CD14-positive monocyte (primary cell): ENCODE results near the gene MLEC. TPM values are rescaled to one million over a fixed set of nuclear protein-coding genes. Genes with fewer than 3 reads are reported as not detected.
A peak's percentile ranks its signal among the peaks of the same experiment; 100 is the strongest.

Experiments used
- DNase-seq, 3 donors: peaks; one replicate each; pipeline ENCODE4 v3.0.0-alpha.2; 2011 to 2022
- H2AFZ ChIP-seq: 2 replicates; pipeline ENCODE4 v1.6.0; 2012; ENCODE audit warnings: mild to moderate bottlenecking, low read depth, low read length, inconsistent platforms; ENCODE audit not compliant: insufficient read depth, poor library complexity, severe bottlenecking
- H3K27ac ChIP-seq, 2 donors: 1 replicate in 1 of 2; 2 replicates in 1 of 2; pipeline ENCODE4 v1.5.1; 2012 to 2013; ENCODE audit warnings: low read length in 2 of 2, control low read depth in 1 of 2, inconsistent platforms in 1 of 2, low read depth in 1 of 2, mild to moderate bottlenecking in 1 of 2
- H3K27me3 ChIP-seq, 2 donors: one replicate each; pipeline versions ENCODE4 v1.6.0 to v1.6.1; 2011 to 2013; ENCODE audit warnings: low read length in 2 of 2; ENCODE audit not compliant: control insufficient read depth in 2 of 2, insufficient read depth in 2 of 2
- H3K36me3 ChIP-seq, 2 donors: replicated peaks in 1 of 2; 1 replicate in 1 of 2; 2 replicates in 1 of 2; pipeline versions ENCODE4 v1.5.1 to v1.6.1; 2012 to 2013; ENCODE audit warnings: low read length in 2 of 2, control low read depth in 1 of 2, inconsistent platforms in 1 of 2, mild to moderate bottlenecking in 1 of 2; ENCODE audit not compliant: insufficient read depth in 2 of 2, control insufficient read depth in 1 of 2
- H3K4me1 ChIP-seq, 2 donors: 1 replicate in 1 of 2; 2 replicates in 1 of 2; pipeline versions ENCODE4 v1.5.1 to v1.6.1; 2012 to 2013; ENCODE audit warnings: low read length in 2 of 2, control low read depth in 1 of 2, inconsistent platforms in 1 of 2, mild to moderate bottlenecking in 1 of 2, moderate library complexity in 1 of 2; ENCODE audit not compliant: insufficient read depth in 2 of 2, control insufficient read depth in 1 of 2
- H3K4me2 ChIP-seq: replicated peaks from 2 replicates; pipeline ENCODE3; 2012; ENCODE audit warnings: low read length, moderate library complexity, mild to moderate bottlenecking; ENCODE audit not compliant: poor library complexity, severe bottlenecking; ENCODE audit errors: extremely low read depth
- H3K4me3 ChIP-seq, 3 experiments: fragments of 200-600 bp in 1 of 3; sonication (generic) in 1 of 3; replicated peaks in 1 of 3; 1 replicate in 2 of 3; 2 replicates in 1 of 3; pipeline ENCODE4 v1.5.1; 2011 to 2013; ENCODE audit warnings: low read length in 3 of 3, mild to moderate bottlenecking in 3 of 3, control low read depth in 2 of 3, low read depth in 2 of 3, inconsistent platforms in 1 of 3, moderate library complexity in 1 of 3
- H3K79me2 ChIP-seq: 2 replicates; pipeline ENCODE4 v1.6.0; 2012; ENCODE audit warnings: mild to moderate bottlenecking, control low read depth, inconsistent platforms, low read length, moderate library complexity; ENCODE audit not compliant: insufficient read depth
- H3K9ac ChIP-seq: 2 replicates; pipeline ENCODE4 v1.6.0; 2017; ENCODE audit warnings: low read length, mild to moderate bottlenecking; ENCODE audit not compliant: insufficient read depth, poor library complexity, severe bottlenecking
- H3K9me3 ChIP-seq, 2 donors: replicated peaks in 1 of 2; 1 replicate in 1 of 2; 2 replicates in 1 of 2; pipeline versions ENCODE4 v1.5.1 to v1.6.1; 2012 to 2013; ENCODE audit warnings: low read length in 2 of 2, control low read depth in 1 of 2; ENCODE audit not compliant: control insufficient read depth in 1 of 2, insufficient read depth in 1 of 2
- H4K20me1 ChIP-seq: 2 replicates; pipeline ENCODE4 v1.6.0; 2012; ENCODE audit warnings: mild to moderate bottlenecking, low read length, control low read depth, moderate library complexity; ENCODE audit not compliant: insufficient read depth
- H3K27ac Mint-ChIP-seq, 7 donors: one replicate each; pipeline ENCODE4 v1.8.0; 2020; ENCODE audit warnings: mild to moderate bottlenecking in 7 of 7, mixed read lengths in 7 of 7, moderate library complexity in 6 of 7, inconsistent platforms in 2 of 7
- H3K27me3 Mint-ChIP-seq, 3 donors: one replicate each; pipeline ENCODE4 v1.8.0; 2021 to 2022; ENCODE audit warnings: low read depth in 3 of 3, mild to moderate bottlenecking in 3 of 3, mixed read lengths in 3 of 3, moderate library complexity in 3 of 3, inconsistent platforms in 1 of 3
- H3K36me3 Mint-ChIP-seq, 2 donors: one replicate each; pipeline ENCODE4 v1.8.0; 2020; ENCODE audit warnings: mixed read lengths in 2 of 2, inconsistent platforms in 1 of 2, mild to moderate bottlenecking in 1 of 2
- H3K4me1 Mint-ChIP-seq: one replicate; pipeline ENCODE4 v1.8.0; 2020; ENCODE audit warnings: mild to moderate bottlenecking, mixed read lengths
- H3K4me3 Mint-ChIP-seq, 2 donors: one replicate each; pipeline ENCODE4 v1.8.0; 2020; ENCODE audit warnings: mild to moderate bottlenecking in 2 of 2, mixed read lengths in 2 of 2, moderate library complexity in 1 of 2
- H3K9me3 Mint-ChIP-seq, 7 donors: one replicate each; pipeline ENCODE4 v1.8.0; 2020 to 2022; ENCODE audit warnings: mixed read lengths in 7 of 7, mild to moderate bottlenecking in 6 of 7, moderate library complexity in 6 of 7, inconsistent platforms in 2 of 7
- WGBS: methylation state at CpG from one replicate; pipeline ENCODE4 v1.1.5; 2013; ENCODE audit warnings: missing lambda C conversion rate; ENCODE audit not compliant: insufficient coverage; 5-methylcytosine and 5-hydroxymethylcytosine counted together
- intact Hi-C, 2 donors: fragments of 100-400 bp; cut with micrococcal nuclease; formaldehyde crosslinking; loops; one replicate each; pipeline versions ENCODE4 v1.15.0 to v1.15.1; 2023
- polyA plus RNA-seq, 3 donors: library from polyadenylated mRNA; depleted of rRNA in 1 of 3; unstranded in 2 of 3; stranded (reverse) in 1 of 3; fragments of 300-500 nt in 2 of 3; fragments of >200 nt in 1 of 3; fragmentation: Illumina TruSeq in 2 of 3; gene quantifications; 1 replicate in 2 of 3; 2 replicates in 1 of 3; pipeline ENCODE4 v1.2.3, GENCODE V29; 2012 to 2021
- TF ChIP-seq, protein P1 (sequence below): fragments of 200-600 bp; IDR thresholded peaks from one replicate; pipeline ENCODE4 v1.8.0; 2022; ENCODE audit warnings: antibody characterized with exemption, mild to moderate bottlenecking

The MLEC gene
- polyA plus RNA-seq, 3 donors, result 10.9 to 79.5 (median 65.3) TPM

DNA sequence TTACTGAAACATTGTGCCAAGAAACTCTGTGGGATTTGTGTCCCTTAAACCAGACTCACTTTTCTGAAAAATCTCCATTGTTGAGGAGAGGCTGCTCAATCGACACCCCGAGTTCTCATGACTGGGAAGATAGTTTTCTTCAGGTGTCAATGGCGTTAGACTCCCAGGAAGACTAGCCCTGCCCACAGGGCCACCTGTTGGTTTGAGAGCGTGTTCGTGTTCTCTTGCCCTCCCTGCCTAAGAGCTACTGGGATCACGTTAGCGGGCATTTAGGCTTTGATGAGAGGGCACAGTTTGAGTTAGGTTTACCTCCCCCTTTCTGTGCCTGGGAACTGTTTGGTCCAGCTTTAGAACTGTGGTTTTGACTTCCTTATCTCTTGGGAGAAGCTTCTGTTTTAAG lies 12.6 kb downstream of the MLEC start:
- Histone ChIP-seq H3K4me1 (peaks cover 21 to 25% of the 10 kb centered on the region in 2 donors), H2AFZ (no peak overlapping the region), H3K4me2 (peak overlapping the region; percentile 51), H3K9me3 (no peaks in the 10 kb centered on the region), H3K36me3 (peaks cover 52 to 79% of the 10 kb centered on the region in 2 donors), H3K79me2 (peaks cover 22% of the 10 kb centered on the region), H3K27me3 (no peaks in the 10 kb centered on the region), H4K20me1 (no peaks in the 10 kb centered on the region), H3K4me3 (no peak overlapping the region), H3K27ac (peak overlapping the region; percentile 67 to 86), H3K9ac (no peak overlapping the region)
- H3K4me3 Mint-ChIP-seq, result no peak overlapping the region
- intact Hi-C loops, result no loop called here
- no peaks in the 10 kb centered on the region for H3K27me3 Mint-ChIP-seq
- no peaks in the 10 kb centered on the region for H3K9me3 Mint-ChIP-seq
- TF ChIP-seq, protein P1, sequence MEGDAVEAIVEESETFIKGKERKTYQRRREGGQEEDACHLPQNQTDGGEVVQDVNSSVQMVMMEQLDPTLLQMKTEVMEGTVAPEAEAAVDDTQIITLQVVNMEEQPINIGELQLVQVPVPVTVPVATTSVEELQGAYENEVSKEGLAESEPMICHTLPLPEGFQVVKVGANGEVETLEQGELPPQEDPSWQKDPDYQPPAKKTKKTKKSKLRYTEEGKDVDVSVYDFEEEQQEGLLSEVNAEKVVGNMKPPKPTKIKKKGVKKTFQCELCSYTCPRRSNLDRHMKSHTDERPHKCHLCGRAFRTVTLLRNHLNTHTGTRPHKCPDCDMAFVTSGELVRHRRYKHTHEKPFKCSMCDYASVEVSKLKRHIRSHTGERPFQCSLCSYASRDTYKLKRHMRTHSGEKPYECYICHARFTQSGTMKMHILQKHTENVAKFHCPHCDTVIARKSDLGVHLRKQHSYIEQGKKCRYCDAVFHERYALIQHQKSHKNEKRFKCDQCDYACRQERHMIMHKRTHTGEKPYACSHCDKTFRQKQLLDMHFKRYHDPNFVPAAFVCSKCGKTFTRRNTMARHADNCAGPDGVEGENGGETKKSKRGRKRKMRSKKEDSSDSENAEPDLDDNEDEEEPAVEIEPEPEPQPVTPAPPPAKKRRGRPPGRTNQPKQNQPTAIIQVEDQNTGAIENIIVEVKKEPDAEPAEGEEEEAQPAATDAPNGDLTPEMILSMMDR, result no peak
- peak overlapping the region; percentile 60 to 95 (median 84) for H3K27ac Mint-ChIP-seq
- no peak for DNase-seq
- H3K4me1 Mint-ChIP-seq, result peaks cover 24% of the 10 kb centered on the region
- 87% methylated on average over 6 of the region's 7 CpGs for WGBS
- peaks cover 70 to 79% of the 10 kb centered on the region in 2 donors for H3K36me3 Mint-ChIP-seq

DNA sequence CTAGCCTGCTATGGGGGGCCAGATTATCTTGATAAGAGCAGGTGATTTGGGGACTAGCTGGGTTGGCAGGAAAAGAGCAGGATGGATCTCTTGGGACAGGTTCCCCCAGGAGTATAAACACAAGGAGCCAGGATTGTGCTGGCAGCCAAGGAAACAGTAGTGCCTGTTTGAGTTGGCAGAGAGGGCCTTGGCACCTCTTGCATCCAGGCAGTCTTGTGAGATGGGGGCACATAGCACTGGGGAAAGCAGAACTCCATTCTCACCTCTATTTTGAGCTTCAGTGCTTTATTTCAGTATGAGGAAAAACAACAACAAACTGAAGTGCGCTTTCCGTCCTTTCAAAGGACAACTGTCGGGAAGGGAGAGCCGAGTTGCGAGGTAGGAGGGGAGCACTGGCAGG lies 13.9 kb downstream of the MLEC start:
- Histone ChIP-seq H4K20me1 (no peaks in the 10 kb centered on the region), H3K79me2 (peaks cover 16% of the 10 kb centered on the region), H3K4me1 (peaks cover 21 to 25% of the 10 kb centered on the region in 2 donors), H3K27me3 (no peaks in the 10 kb centered on the region), H3K27ac (peak overlapping the region in 1 of 2 donors; percentile 86), H3K4me2 (no peak overlapping the region), H3K9me3 (no peaks in the 10 kb centered on the region), H3K4me3 (no peak overlapping the region), H3K36me3 (peaks cover 41 to 77% of the 10 kb centered on the region in 2 donors), H3K9ac (no peak overlapping the region), H2AFZ (no peak overlapping the region)
- H3K36me3 Mint-ChIP-seq, result peaks cover 61 to 74% of the 10 kb centered on the region in 2 donors
- H3K4me1 Mint-ChIP-seq, result peaks cover 24% of the 10 kb centered on the region
- TF ChIP-seq, protein P1, result no peak
- WGBS, result no CpG with 5 or more reads among the region's 5 CpGs
- no peaks in the 10 kb centered on the region for H3K9me3 Mint-ChIP-seq
- H3K4me3 Mint-ChIP-seq, result no peak overlapping the region
- intact Hi-C loops, result no loop called here
- H3K27ac Mint-ChIP-seq, result peak overlapping the region in 4 of 7 donors; percentile 35 to 84 (median 62)
- no peak for DNase-seq
- H3K27me3 Mint-ChIP-seq, result no peaks in the 10 kb centered on the region
